HG03558 (cell line): Measurements from ENCODE around the gene RNASEH1.

Experiments
- ATAC-seq: cut with Tn5 transposase; IDR thresholded peaks from one replicate; pipeline ENCODE4 v1.9.1; 2021; ENCODE audit warnings: moderate number of reproducible peaks; ENCODE audit not compliant: unreplicated experiment; ENCODE audit errors: extremely low read depth

RNASEH1 gene

DNA sequence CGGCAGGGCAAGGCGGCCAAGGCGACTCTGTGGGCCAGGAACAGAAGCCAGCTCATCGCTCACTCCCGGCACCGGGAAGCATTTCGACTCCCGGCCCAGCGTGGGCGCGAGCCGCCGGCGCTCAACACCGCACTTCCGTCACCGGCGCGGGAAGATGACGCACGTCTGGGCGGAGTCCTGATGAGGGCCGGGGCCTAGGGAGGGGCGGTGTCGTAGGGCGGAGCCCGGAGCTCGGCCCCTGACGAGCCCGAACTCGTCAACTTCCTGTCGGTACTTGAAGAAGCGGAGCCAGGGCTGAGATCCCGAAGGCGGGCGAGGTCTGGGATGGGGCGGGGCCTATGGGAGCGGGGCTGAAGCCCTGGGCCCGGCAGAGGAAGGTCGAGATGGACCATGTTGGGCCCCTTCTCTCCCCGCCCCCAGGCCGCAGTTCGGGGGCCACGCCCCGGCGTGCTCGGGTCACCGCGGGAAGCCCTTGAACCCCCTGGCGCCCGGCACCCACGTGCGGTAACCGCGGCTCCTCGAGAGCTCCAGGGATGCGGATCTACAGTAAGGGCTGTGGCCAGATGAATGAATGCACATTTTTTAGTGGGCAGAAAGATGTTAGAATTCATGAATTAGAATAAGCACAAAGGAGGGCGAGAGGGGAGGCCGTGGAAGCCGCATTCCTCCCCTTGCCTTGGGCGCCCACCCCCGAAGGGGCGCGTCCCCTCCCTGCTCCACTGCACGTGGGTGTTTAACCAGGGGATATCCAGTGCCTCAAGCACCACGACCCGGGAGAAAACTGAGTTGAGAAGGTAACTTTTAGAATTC is at the start of gene RNASEH1:
TSS of gene RNASEH1 (minus strand) at position 129 of the 810 bp plus-strand sequence. CDS start at position 56, 73 bp downstream.
- peak; percentile 95 for ATAC-seq

DNA sequence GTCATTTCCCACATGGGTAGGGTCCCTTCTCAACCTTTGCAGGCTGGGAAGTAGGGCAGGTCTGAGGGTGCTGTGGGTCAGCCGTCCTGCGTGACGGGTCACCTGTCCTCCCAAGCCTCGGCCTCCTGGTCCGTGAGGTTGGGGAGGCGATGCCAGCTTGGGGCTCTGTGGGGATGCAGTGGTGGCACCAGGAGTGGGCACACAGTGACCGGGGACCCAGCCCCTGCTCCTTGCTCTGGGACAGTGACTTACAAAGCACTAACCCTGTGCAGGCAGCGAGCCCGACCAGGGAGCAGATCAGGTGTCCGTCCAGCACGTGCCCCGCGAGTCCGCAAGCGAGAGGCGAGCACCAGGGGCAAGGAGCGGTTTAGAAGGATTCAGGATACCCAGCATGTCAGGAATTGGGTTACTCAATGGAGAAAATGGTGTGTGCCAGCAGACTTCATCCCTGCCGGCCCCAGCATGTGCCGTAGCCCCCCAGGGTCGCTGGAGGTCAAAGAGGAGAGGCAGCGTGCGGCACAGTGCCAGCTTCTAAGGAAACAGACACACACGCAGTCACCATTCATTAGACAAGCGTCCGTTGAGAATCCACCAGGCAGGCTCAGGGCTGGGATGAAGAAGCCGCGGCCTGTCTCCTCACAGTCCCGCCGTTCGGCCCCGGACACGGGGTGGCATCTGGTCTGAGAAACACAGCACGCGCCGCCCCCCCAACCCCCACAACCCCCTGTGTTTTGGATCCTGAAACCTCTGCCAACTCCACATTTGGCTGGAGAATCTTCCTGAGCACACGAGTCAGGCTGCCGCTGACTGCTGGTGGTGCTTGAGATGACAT is 48.5 kb upstream of the RNASEH1 start:
- no peak for ATAC-seq

GRCh38 chr2:3606028-3606369 is 47.9 kb upstream of the RNASEH1 start:
- ATAC-seq: no peak

DNA sequence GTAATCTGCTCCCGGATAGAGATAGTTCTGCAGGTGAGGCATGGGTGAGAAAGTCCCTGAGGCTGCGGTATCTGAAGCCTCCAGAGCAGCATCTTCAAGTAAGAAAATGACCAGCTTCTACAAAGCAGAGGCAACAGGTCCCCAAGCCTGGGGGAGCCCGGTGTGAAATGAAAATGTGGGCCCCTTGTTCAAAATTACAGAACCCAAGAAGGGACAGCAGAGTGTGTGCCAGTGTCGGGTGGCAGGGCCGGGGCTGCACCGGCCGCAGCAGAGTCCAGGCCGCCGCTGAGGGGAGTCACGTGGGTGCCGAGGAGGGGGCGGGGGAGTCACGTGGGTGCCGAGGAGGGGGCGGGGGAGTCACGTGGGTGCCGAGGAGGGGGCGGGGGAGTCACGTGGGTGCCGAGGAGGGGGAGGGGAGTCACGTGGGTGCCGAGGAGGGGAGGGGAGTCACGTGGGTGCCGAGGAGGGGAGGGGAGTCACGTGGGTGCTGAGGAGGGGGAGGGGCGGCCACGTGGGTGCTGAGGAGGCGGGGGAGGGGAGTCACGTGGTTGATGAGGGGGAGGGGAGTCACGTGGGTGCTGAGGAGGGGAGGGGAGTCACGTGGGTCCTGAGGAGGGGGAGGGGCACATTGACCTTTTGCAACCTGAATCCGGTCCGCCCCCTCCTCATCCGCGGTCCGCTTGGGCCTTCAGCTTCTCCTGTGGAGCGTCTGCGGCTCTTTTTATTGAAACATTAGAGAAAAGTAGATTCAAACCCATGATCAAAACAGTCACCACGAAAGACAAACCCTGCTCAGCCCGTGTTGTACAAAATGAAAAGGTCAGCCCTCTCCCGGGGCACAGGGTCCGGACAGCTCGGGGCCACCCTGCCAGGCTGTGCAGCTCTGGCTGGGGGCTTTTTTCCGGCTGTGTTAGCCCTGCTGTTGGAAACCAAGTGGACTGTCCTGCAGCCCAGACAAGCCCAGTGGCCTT is 47.1 kb upstream of the RNASEH1 start:
- ATAC-seq: no peak

GRCh38 chr2:3604207-3604877 is 46.2 kb upstream of the RNASEH1 start:
- no peak for ATAC-seq

GRCh38 chr2:3603536-3604206 is 45.5 kb upstream of the RNASEH1 start:
- ATAC-seq: no peak

GRCh38 chr2:3602553-3603339 is 44.6 kb upstream of the RNASEH1 start:
- ATAC-seq: no peak

GRCh38 chr2:3601561-3602271 is 43.6 kb upstream of the RNASEH1 start:
- no peak for ATAC-seq

DNA sequence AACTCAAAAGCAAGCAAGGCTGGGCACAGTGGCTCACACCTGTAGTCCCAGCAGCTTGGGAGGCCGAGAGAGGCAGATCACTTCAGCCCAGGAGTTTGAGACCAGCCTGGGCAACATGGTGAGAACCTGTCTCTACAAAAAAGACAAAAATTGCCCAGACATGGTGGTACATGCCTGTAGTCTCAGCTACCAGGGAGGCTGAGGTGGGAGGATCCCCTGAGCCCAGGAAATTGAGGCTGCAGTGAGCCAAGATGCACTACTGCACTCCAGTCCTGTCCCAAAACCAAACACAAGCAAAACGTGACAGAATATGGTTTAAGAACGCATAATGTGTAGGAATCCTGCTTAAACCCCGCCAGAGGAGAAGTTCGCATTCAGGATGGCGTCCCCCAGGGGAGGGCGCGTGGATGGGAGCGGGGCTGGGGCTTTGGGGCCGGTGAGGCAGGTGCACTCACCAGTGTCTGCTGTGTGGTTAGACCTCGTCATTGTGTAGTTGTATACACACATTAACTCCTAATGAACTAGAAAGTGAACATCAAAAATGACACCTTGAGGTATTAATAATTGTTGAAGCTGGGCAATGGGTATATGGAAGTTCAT is 42.2 kb upstream of the RNASEH1 start:
- no peak for ATAC-seq

GRCh38 chr2:3598912-3599854 is 41.0 kb upstream of the RNASEH1 start:
- no peak for ATAC-seq

- ATAC-seq: no peak
Measured at GRCh38 chr2:3598197-3598910, 40.2 kb upstream of the RNASEH1 start.

DNA sequence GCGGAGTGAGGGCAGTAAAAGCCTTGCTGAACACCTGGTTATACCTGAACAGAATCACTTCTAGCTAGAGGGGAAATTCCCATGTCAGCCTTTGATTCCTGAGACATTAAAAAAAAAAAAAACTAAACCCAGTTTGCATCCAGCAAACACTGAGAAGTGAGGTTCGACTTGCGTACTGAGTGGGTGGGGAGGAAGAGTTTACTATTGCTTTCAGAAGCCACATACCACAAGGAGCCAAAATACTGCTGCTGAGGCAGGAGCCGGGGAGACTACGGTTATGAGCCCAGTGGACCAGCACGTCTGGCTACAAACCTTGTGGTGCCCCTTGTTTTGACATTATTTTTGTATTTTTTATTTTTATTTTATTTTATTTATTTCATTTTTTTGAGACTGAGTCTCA is 39.4 kb upstream of the RNASEH1 start:
- ATAC-seq: no peak

DNA sequence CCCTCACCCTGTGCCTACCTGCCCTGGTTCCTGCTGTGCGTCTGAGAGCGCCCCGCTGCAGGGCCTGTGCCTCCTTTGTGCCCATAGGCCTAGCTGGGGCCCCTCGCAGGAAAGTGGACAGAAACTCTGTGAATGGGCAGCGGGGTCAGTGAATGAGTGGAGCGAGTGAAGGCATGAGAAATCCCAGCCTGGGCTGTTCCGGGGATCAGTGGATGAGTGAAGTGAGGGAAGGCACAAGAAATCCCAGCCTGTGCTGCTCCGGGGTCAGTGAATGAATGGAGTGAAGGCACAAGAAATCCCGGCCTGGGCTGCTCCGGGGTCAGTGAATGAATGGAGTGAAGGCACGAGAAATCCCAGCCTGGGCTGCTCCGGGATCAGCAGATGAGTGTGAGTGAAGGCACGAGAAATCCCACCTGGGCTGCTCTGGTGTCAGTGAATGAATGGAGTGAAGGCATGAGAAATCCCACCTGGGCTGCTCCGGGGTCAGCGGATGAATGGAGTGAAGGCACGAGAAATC is 38.8 kb upstream of the RNASEH1 start:
- no peak for ATAC-seq

- ATAC-seq: peak; percentile 84
Measured at GRCh38 chr2:3595985-3596384, 37.9 kb upstream of the RNASEH1 start.

DNA sequence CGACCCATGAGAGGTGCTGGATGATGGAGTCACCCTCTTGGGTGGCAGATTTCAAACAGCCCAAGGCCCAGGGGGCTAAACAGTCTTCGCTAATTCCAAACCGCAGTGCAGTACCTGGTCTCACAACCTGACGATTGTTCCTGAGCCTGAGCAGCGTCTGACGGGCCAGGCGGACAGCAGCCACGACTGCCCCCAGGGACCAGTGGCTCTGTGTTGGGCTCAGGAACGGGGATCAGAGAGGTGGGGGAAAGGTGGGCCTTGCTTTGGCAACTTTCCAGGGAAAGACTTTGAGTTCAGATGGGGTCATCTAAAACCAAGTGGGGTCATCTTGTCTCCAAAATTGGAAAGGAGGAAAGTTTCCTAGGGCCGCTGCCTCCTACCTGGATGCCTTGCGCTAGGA is 37.3 kb upstream of the RNASEH1 start:
- ATAC-seq: no peak
